Urinary bladder (tissue), 4 donors: Measurements from ENCODE around the gene GOLGA6L10. TPM values are rescaled to one million over a fixed set of nuclear protein-coding genes. Genes with fewer than 3 reads are reported as not detected.
"Not testable (repeated sequence)": the region's sequence is repeated elsewhere in the genome, so short reads cannot be mapped to it uniquely, and the experiment has no call there.

Source experiments
- DNase-seq: peaks from one replicate; pipeline ENCODE4 v3.0.0-alpha.2; 2015; ENCODE audit errors: extremely low spot score
- H3K27ac ChIP-seq: one replicate; pipeline ENCODE4 v1.5.1; 2013; ENCODE audit warnings: low read depth, mild to moderate bottlenecking, moderate library complexity
- H3K36me3 ChIP-seq: one replicate; pipeline ENCODE4 v1.6.1; 2013; ENCODE audit warnings: mild to moderate bottlenecking, moderate library complexity; ENCODE audit not compliant: insufficient read depth
- H3K4me1 ChIP-seq: one replicate; pipeline ENCODE4 v1.6.1; 2013; ENCODE audit warnings: mild to moderate bottlenecking, moderate library complexity; ENCODE audit not compliant: insufficient read depth
- H3K4me3 ChIP-seq: one replicate; pipeline ENCODE4 v1.5.1; 2013; ENCODE audit warnings: low read depth, low read length
- WGBS: extraction: QIAGEN DNeasy Blood & Tissue Kit; methylation state at CpG from one replicate; pipeline ENCODE4 v1.1.7; 2013; 5-methylcytosine and 5-hydroxymethylcytosine counted together
- polyA plus RNA-seq: library from polyadenylated mRNA; stranded (reverse); fragments of 200-250 nt; gene quantifications from one replicate; pipeline ENCODE4 v1.2.3, GENCODE V29; 2013
- total RNA-seq: library from RNA; depleted of rRNA; stranded (reverse); fragments of >200 nt; gene quantifications from one replicate; pipeline ENCODE4 v1.2.3, GENCODE V29; 2014
- donor health status: healthy with polysubstance abuse.
- donor health status: healthy.

Gene GOLGA6L10
- total and polyA plus RNA-seq, 2 donors = 1.1 to 2.0 TPM

DNA sequence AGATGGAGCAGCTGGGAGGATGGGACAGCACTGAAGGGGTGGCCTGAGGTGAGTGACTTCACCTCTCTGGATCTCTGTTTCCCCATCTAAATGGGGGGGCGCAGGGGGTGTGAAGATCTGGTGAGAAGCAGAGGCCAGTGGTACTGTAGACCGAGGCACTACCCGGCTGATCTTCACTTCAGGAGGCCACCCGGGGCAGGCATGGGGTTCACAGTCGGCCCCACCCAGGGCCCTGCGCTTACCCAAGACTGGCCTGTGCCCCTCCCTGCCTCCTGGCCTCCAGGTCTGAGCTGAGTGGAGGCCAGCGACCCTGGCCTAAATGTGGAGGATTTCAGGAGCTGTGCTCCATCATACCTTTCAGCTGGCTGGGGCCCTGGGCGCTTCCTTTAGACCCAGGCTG lies 31.0 kb downstream of the GOLGA6L10 start:
- H3K4me1 ChIP-seq, H3K4me3 ChIP-seq, DNase-seq, H3K36me3 ChIP-seq, H3K27ac ChIP-seq: not testable (repeated sequence)
- WGBS = 93% methylated on average over 8 of the region's 8 CpGs

GRCh38 chr15:82317516-82317915 lies 31.8 kb downstream of the GOLGA6L10 start:
- not testable (repeated sequence) for DNase-seq, H3K27ac ChIP-seq, H3K4me3 ChIP-seq, H3K4me1 ChIP-seq, H3K36me3 ChIP-seq
- WGBS = 85% methylated on average over 7 of the region's 7 CpGs

GRCh38 chr15:82317091-82317489 lies 32.2 kb downstream of the GOLGA6L10 start:
- Histone ChIP-seq H3K4me1 (no peaks in the 10 kb centered on the region), H3K36me3 (no peaks in the 10 kb centered on the region), H3K4me3 (no peak overlapping the region), H3K27ac (no peak overlapping the region)
- DNase-seq = no peak
- 91% methylated on average over 12 of the region's 12 CpGs for WGBS

DNA sequence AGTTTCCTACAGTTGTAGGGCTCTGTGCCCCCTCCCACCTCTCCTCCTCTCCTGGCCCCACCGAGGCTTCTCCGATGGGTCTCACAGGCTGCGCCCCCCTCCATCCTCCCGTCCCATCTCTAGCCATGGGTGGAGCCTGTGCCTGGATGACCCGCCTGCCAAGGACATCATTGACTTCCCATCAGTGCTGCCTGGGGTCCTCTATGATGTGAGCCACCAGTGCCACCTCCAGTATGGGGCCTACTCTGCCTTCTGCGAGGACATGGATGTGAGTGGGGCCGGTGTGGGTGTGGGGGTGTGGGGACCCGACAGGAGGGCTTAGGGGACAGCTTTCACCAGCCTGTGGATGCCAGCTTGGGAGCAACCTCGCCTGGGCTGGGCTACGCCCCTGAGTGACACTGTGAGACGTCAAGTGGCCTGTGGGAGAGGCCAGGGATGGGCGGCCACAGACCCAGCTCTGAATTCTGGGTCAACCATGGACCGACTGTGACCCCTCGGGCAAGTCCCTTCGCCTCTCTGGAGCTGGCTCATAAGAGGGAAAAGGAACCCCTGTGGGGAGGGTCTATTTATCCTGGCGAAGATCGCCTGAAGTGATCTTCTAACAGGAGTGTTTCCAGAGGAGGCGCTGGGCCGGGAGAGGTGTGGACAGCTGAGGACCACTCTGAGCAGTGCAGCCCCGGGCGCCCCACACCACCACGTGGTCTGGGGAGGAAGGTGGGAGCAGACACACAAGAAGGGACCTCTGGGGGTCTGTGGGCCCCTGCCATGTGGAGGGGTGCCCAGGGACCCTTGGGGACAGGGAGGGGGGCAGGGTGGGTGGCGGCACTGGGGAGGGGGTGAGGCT lies 32.8 kb downstream of the GOLGA6L10 start:
- H3K4me1 ChIP-seq, H3K36me3 ChIP-seq, DNase-seq: not testable (repeated sequence)

GRCh38 chr15:82315519-82316246 lies 33.6 kb downstream of the GOLGA6L10 start:
- Histone ChIP-seq H3K4me3 (no peak overlapping the region), H3K4me1 (no peaks in the 10 kb centered on the region), H3K36me3 (no peaks in the 10 kb centered on the region), H3K27ac (no peak overlapping the region)
- WGBS = 81% methylated on average over 24 of the region's 24 CpGs
- DNase-seq = no peak

More for the DNA sequence above, 32.8 kb downstream of the GOLGA6L10 start:
- H3K4me3 ChIP-seq, H3K27ac ChIP-seq: not testable (repeated sequence)
- WGBS = 91% methylated on average over 23 of the region's 23 CpGs

- no peak overlapping the region for H3K4me3 ChIP-seq
- 85% methylated on average over 9 of the region's 9 CpGs for WGBS
- no peak for DNase-seq
- H3K36me3 ChIP-seq = no peaks in the 10 kb centered on the region
- H3K4me1 ChIP-seq = no peaks in the 10 kb centered on the region
- no peak overlapping the region for H3K27ac ChIP-seq
These were observed 34.3 kb downstream of the GOLGA6L10 start for GRCh38 chr15:82314769-82315518.

- H3K4me1 ChIP-seq, H3K4me3 ChIP-seq, H3K27ac ChIP-seq, H3K36me3 ChIP-seq, DNase-seq: not testable (repeated sequence)
- WGBS = 85% methylated on average over 21 of the region's 21 CpGs
These were observed 35.1 kb downstream of the GOLGA6L10 start for GRCh38 chr15:82313951-82314768.

GRCh38 chr15:82313446-82313845 lies 35.8 kb downstream of the GOLGA6L10 start:
- H3K4me3 ChIP-seq = no peak overlapping the region
- no peak for DNase-seq
- H3K4me1 ChIP-seq = no peaks in the 10 kb centered on the region
- H3K27ac ChIP-seq = no peak overlapping the region
- WGBS = 100% methylated on average over 2 of the region's 2 CpGs
- no peaks in the 10 kb centered on the region for H3K36me3 ChIP-seq

DNA sequence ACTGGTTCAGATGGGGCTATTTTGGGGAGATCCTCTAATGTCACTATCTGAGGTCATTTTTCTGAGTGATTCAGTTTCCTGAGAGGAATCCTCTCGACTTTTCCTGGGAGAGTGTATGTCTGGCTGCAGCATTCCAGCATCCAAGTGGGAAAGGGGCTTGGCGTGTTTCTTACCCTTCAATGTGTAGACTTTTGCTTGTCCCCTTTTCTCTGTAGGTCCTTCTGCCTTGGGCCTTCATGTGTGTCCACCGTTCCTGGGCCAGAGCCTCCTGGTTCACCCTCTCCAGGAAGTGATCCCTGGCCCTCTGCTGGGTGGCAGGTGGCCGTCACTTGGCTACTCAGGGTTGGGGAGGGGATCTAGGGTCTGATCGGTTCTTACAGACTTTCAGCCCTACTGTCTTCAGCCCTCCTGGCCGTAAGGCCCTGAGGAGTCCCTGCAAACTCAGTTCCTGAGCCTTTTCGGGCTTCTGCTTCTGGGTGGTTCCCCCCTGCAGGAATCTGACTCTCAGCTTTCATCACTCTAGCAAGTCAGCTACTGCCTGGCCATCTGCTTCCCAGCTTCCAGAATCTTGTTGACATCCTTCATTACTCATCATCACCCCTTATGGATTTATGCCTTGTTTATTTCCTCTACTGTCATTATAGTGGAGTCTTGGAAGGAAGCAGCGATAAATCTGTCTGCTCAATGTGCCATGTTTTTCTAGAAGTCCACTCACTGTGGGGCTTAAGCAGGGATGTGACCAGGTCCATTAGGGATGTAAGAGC lies 36.5 kb downstream of the GOLGA6L10 start:
- H3K36me3 ChIP-seq = no peaks in the 10 kb centered on the region
- no peak overlapping the region for H3K27ac ChIP-seq
- 66% methylated on average over 7 of the region's 8 CpGs for WGBS
- no peak for DNase-seq
- H3K4me1 ChIP-seq = no peaks in the 10 kb centered on the region
- no peak overlapping the region for H3K4me3 ChIP-seq

GRCh38 chr15:82311321-82311720 lies 38.0 kb downstream of the GOLGA6L10 start:
- WGBS = 84% methylated on average over 5 of the region's 5 CpGs
- H3K27ac ChIP-seq, H3K36me3 ChIP-seq, H3K4me3 ChIP-seq, H3K4me1 ChIP-seq, DNase-seq: not testable (repeated sequence)

DNA sequence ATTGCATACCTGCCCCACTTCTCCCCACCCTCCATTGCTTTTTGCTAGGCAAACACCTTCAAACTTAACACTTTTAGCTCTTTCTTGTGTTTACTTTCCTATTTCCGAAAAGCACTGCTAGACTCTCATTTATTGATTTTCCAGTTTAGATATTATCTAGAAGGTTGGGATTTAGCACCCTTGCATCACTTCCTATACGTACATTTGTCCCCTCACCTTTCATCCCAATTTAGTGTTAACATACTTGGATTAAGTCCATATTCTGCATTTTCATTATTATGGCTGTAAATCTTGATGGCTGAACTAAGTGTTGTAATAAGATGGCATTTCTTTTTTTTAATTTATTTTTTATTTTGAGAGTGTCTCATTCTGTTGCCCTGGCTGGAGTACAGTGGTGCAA lies 39.5 kb downstream of the GOLGA6L10 start:
- WGBS = 86% methylated on average over 2 of the region's 2 CpGs
- H3K36me3 ChIP-seq = no peaks in the 10 kb centered on the region

DNA sequence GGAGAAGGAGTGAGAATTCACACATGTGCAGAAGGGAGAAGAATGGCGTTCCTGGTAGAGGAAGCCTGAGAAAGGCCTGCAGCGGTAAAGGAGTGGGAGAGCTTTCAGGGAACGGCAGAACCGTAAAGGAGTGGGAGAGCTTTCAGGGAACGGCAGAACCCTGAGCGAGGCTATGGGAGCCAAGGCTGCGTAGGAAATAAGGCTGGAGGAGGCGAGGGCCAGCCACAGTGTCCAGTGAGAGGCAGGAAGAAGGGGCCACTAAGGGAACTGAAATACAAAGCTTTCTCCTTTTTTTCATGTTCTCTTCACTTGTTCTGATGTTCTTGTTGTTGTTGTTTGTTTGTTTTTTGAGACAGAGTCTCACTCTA lies 41.6 kb downstream of the GOLGA6L10 start:
- Histone ChIP-seq H3K4me1 (no peaks in the 10 kb centered on the region), H3K36me3 (no peaks in the 10 kb centered on the region), H3K4me3 (no peak overlapping the region), H3K27ac (no peak overlapping the region)
- 83% methylated on average over 7 of the region's 8 CpGs for WGBS
- no peak for DNase-seq

More for the DNA sequence above, 39.5 kb downstream of the GOLGA6L10 start:
- Histone ChIP-seq H3K4me1 (no peaks in the 10 kb centered on the region), H3K27ac (no peak overlapping the region), H3K4me3 (no peak overlapping the region)
- DNase-seq = no peak
